Kidney capillary endothelial cell (primary cell): Measurements from ENCODE around the gene WDR45B.
"Not testable (repeated sequence)": the region's sequence is repeated elsewhere in the genome, so short reads cannot be mapped to it uniquely, and the experiment has no call there.

ENCODE experiments used
- DNase-seq: peaks from one replicate; pipeline ENCODE4 v3.0.0-alpha.2; 2018; ENCODE audit warnings: low spot score

Gene WDR45B

DNA sequence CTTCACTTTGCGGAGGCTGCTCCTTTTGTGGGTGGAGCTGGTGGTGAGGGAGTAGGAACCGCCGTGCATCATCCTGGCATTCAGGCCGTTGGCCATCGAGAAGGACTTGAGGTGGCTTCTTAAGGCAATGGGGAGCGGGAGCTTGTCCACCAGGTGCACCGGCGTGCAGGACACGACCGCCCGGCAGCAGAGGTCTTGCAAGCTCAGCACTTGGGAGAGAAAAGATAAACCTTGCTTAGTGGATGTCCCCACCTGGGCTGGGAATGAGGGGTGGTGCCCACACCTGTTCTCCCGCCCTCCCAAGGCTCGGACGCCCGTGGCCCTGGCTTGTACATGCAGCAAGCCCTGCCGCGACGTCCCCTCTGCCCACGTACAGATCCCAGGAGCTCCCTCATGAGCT lies 9.7 kb upstream of the WDR45B start:
- DNase-seq = no peak

DNA sequence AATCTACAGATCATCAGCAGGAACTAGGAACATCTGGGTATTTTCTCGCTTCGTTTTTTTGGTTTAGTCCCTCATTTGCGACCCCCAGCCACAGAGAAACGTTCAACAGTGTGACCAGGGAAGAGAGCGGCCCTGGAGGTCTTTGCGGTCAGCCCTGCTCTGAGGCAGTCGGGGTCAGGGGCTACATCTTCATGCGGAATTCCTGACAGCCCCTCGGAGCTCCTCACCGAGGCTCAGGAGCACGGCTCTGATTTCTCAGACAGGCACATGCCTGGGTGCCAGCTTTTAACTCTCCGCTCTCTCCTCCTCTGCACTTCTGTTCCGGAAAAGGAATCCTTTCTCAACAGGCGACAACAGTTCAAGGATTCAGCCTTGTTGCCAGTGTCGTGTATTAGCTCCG lies 8.0 kb upstream of the WDR45B start:
- DNase-seq = no peak

DNA sequence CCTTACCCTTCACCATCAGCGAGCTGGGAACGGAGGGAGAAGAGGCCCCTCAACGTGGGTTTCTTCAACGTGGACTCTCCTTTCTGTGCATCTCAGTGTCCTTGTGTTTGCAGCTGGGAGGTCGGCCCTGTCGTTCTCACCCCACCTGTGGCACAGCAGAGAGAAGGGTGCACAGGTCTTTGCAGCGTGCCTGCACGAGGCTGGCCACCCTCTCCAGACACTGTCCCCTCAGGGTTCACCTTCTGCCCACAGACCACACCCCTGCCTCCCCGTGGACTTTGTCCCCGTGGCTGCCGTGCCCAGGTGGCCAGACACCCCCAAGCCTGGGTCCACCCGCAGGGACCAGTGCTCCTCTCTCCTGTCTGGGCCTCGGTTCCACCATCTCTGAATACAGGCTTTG lies 7.3 kb upstream of the WDR45B start:
- no peak for DNase-seq

DNA sequence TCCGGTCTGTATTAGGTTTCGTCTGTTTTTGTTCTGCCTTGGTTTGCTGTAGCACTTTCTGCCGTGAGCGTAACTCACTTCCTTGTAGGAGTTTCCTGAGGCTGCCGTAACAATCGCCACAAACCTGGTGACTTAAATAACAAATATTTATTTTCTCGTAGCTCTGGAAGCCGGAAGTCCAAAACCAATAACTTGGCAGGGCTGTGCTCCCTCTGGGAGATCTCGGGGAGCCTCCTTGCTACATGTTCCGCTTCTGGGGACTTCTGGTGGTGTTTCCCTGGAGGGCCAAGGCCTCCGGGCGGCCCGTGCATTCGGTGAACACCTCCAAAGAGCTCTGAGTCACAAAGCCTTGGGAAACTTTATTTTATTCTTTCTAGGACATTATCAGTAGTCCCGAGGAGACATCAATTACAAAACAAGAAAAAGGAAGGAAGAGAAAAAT lies 6.8 kb upstream of the WDR45B start:
- DNase-seq = peak; percentile 42

DNA sequence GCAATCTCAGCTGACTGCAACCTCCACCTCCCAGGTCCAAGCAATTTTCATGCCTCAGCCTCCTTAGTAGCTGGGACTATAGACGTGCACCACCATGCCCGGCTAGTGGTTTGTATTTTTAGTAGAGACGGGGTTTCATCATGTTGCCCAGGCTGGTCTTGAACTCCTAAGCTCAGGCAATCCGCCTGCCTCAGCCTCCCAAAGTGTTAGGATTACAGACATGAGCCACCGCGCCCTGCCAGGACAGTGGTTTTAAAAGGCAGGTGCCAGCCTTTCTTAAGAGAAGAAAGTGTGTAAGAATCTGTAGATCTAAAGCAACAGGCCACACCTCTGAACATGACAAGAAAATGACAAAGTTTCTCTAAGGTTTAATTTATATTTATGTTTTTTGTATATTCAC lies 6.4 kb upstream of the WDR45B start:
- DNase-seq = not testable (repeated sequence)

DNA sequence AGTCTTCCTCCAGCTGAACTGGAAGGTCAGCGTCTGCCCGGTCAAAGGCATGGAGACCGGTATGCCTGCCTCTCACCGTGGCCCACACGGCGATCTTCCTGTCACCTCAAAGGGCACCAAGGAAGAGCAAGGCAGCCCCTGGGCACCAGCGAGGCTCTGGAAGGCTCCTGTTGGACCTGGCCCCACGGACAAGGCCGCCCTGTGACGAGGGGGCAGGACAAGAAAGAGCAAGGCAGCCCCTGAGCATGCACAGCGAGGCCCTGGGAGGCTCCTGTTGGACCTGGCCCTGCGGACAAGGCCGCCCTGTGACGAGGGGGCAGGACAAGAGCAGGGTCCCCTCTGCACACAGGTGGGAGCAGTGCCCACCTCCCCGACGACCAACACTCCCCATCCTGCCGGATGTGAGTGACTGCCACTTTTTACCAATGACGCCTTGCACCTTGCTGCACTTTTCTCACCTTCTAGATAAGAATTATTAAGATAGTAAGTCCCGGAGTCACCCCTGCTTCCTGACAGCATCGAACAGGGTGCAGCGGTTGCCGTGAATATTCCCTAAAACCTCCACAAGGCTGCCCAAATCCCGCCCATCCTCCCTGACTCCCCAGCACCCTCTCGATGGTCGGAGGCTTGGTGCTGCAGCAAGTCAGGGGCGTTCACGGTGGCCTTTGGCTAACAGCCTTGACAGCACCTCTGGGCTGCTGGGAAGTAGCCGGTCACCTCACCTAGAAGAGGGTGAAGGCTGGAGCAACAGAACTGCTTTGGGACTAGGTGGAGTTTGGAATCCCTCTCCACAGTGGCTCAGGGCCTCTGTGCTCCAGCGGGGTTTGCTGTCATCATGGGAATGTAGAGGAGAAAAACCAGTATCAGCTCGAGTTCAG lies 5.6 kb upstream of the WDR45B start:
- no peak for DNase-seq

DNA sequence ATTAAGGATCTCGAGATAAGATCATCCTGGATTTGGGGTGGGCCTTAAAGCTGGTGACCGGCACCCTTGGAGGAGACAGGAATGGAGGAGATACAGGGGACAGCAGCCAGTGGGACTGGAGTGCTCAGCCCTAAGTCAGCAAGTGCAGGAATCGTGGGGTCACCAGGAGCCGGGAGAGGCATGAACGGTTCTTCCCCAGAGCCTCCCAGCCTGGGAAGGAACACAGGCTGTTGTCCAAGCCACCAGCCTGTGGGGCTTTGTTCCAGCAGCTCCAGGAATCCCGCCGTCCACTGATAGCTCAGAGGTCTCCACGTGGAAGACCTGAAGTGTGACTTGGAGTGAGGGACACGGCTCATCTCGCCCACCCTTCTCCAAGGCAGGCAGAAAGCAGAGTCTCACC lies 2.5 kb upstream of the WDR45B start:
- DNase-seq = no peak

DNA sequence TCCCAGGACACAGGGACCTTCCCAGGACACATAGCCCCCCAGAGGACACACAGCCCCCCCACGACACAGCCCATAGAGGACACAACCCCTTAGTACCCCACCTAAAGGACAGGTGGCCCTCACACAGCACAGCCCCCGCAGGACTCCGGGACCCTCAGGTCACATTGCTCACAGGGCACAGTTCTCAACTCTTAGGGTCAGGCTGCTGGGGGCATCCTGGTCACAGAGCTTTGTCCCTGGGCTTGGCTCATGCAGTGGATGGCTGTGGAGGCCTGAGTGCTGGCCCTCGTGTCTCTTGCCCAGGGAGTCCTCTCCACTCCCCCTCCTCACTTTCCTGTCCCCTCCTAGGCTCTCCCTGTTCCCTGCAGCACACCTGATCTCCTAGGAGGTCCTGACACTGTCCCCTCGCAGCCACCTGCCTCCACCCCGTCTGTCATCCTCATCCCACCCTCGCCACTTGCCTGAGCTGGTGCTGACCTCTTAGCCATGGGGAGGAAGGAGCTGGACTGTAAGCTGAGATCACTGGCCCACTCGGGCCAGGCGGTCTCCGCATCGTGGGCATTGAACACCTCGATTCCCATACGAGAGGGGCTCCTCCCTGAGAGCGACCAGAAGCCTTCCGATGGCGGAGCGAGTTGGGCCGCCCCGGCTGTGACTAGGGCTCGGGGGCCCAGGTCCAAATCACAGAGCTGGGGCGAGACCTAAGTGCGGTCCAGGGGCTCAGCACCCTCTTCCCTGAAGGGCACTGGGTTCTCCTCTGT lies 1.4 kb upstream of the WDR45B start:
- DNase-seq = no peak

DNA sequence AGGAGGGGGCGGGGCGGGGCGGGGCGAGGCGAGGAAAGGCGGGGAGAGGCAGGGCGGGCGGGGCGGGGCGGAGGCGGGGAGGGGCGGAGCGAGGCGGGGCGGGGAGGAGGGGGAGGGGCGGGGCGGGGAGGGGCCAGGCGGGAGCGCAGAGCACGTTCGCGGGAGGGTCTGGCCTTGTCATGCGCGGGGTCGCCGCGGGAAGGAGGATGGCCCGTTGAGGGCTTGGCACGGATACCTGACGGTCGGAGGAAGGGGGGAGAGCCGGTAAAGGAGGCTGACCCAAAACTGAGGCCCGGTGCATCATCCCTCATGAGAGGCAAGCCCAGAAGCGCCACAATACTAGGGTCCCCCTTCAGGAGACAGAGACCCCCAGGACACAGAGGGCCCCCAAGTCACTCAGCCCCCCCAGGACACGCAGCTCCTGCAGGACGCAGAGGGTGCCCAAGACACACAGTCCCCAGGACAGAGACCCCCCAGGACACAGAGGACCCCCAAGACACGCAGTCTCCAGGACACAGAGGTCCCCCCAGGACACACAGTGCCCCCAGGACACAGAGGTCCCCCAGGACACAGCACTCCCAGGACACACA lies 593 bp upstream of the WDR45B start:
- peak; percentile 8 for DNase-seq

DNA sequence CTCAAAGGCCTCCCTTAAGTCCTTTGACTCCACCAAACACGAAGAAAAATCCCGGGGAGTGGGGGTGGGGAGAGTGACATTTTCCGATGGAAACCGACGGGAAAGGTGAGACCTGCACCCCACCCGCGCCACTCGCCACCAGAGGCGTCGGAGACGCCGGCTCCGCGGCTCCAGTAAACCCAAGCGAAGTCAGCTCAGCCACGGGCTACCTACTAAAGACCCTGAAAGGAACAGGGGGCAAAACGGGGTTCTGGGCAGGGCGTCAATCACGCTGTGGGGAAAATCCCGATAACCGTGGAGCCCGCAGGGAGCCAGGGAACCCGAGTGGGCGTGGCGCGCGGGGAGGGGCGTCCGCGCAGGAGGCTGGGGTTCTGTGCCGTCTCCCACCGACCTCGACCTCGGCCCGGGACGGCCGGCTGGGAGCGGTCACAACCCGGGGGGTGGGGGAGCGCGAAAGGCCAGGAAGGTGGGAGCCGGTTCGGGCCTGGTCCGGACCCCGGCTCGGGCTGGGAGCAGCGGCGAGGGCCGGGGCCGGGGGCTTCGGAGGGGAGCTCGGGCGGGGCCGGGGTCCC lies 565 bp downstream of the WDR45B start:
- no peak for DNase-seq

DNA sequence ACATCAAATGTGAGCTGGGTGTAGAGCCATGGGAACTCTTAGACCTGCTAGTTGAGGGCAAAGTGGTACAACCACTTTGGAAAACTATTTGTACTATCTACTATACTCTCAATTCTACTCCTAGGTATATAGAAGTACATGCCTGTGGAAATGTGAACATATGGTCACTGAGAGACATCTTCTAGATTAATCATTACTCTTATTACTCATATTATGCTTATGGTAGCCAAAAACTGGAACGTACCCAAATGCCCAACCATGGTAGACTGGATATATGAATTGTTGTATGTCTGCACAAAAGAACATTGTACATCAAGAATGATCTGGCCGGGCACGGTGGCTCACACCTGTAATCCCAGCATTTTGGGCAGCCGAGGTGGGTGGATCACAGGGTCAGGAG lies 2.7 kb downstream of the WDR45B start:
- no peak for DNase-seq

DNA sequence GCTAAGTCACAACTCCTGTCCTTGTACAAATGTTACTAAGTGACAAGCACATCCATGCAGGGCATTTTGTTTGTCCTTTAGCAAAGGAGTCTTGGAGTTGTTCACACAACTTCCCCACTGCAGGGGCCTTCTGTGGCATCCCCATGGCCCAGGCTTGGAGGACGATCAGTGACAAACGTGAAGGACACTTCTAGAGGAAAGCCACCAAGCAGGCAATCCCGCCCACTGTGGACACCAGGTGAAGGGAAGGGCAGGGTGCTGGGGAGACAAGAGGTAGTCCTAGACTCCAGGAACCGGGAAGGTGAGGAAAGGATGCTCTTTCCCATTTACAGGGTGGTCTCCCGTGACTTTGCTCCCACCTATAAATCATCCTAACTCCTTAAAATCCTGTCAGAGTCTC lies 4.1 kb downstream of the WDR45B start:
- no peak for DNase-seq

DNA sequence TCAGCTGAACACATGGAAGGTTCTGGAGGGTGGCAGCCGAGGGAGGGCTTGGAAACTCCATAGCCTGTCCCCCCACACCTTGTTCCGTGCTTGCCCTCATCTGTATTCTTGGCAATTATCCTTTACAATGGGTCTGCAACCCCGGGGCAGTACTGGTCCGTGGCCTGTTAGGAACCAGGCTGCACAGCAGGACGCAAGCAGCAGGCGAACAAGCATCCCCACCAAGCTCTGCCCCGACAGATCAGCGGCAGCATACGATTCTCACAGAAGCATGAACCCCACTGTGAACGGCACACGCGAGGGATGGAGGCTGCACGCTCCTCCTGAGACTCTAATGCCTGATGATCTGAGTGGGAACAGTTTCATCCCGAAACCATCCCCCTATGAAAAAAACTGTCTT lies 6.2 kb downstream of the WDR45B start:
- no peak for DNase-seq

DNA sequence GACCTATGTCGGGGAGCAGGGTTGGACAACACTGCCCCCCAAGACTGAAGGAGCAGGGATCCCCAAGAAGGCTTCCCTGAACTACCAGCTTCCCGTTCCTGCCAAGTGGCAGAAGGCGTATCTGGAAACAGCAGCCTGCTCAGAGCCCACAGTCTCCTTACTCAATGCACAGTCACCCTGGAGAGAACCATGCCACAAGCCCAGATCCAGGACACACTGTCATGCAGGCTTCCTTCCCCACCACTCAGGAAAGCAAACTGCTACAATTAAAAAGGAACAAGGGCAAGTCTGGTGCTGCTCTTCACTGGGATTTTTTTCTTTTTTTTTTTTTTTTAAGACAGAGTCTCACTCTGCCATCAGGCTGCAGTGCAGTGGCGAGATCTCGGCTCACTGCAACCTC lies 8.2 kb downstream of the WDR45B start:
- no peak for DNase-seq

DNA sequence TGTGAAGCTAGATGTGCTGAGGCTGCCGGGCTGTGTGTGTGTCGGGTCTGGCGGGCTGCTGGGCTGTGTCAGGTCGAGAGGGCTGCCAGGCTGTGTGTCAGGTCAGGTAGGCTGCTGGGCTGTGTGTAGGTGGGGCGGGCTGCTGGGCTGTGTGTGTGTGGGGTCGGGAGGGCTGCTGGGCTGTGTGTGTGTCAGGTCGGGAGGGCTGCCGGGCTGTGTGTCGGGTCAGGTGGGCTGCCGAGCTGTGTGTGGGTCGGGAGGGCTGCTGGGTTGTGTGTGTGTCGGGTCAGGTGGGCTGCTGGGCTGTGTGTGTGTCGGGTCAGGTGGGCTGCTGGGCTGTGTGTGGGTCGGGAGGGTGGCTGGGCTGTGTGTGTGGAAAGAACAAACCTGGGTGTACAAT lies 8.6 kb downstream of the WDR45B start:
- no peak for DNase-seq

DNA sequence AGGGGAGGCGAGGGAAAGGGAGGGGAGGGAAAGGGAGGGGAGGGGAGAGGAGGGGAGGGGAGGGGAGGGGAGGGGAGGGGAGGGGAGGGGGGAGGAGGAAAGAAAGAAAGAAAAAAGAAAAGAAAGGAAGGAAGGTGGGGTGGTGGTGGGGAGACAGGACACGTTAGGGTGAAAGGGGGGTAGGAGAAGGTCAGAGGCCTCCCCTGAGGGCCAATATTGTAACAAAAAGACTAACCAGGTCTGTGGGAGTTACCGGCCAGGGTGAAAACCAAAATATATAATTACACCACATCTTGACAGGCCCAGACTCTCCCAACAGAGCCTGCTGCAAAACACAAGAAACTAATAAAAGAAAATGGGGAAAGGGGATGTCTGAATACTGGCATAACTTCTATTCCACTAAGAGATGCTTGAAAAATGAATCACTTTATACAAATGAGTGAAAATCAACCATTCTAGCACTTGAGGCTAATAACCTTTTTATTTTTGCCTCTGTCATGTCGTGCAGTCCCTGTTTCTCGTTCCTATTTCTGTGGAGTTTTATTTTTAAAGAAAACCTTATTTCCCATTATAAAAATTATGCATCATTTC lies 10.0 kb downstream of the WDR45B start:
- DNase-seq = no peak

DNA sequence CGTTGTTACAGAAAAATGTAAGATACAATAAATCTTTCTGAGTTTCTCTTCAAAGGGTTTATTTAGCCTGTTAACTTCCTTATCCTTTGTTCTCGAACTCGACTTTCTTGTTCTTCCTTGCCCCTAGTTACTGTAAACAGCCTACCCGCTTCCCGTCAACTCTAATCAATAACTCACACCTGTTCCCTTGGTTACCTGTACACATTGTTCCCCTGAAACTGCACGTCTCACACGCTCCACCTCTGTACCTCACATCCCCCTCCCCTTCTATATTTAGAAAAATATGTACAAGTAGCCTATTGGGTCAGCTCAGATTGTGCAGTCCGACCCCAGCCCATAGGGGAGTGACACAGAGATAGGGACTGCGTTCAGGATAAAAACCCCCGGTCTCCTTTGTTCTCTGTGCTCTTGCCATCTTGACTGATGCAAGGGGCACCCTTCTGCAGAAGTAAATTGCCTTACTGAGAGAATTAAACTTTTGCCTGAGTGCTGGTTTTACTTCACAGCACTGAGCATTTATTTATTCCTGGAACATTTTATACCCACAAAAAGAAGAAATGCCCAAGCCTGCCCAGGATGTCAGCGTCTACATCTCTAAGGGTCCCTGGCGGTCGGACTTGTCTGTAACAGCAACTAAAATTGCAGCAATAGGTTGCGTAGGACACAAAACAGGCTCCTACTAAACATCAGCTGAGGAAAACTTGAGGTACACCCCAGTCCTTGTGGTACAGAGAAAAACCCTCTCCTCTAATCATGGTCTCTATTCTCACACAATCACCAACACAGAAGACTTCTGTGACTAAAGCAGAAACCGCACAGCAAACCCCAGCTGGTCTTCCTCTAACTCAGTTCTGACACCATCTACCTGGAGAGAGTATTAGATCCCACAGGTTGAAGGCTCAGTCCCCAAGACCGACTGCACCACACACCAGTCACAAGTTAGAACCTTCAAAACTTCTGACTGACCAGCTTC lies 11.3 kb downstream of the WDR45B start:
- DNase-seq = no peak

DNA sequence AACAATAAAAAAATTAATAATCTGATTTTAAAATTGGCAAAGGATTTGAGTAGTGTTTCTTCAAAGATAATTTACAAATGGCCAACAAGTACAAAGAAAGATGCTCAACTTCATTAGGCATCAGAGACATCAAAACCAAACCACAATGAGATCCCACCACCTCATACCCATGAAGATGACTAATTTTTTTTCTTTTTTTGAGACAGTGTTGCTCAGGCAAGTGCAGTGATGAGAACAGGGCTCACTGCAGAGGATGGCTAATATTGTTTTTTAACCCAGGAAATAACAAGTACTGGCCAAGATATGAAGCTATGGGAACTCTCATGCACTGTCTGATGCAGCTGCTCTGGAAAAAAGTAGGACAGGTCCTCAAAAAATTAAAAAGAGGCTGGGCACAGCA lies 14.9 kb downstream of the WDR45B start:
- DNase-seq = no peak

DNA sequence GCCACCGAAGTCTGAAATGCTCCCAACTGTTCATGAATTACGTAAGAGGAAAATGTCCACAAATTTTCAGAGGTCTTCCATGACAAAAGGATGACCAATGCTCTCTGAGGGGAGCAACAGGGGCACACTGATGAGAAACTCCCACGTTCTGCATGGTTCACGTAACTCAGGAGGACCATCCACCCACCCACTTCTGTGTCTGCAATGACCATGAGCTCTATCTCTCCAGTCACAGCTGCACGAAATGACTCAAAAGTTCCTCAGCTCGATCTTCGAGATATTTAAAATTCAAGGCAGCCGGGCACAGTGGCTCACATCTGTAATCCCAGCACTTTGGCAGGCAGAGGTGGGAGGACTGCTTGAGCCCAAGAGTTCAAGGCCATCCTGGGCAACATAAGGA lies 15.8 kb downstream of the WDR45B start:
- DNase-seq = no peak

DNA sequence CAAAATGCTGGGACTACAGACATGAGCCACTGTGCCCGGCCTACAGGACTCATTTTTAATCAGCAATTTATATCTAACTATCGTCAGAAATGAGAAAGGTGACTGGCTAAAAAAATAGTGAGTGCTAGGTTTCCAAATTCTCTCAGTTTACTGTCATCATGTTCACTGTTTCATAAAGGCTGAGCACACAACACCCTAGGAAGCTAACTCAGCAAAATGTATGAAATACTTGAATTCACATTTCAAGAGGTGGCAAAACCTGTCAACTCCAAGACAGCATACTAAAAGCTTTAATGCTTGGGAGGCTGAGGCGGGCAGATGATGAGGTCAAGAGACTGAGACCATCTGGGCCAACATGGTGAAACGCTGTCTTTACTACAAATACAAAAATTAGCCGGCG lies 16.7 kb downstream of the WDR45B start:
- no peak for DNase-seq

DNA sequence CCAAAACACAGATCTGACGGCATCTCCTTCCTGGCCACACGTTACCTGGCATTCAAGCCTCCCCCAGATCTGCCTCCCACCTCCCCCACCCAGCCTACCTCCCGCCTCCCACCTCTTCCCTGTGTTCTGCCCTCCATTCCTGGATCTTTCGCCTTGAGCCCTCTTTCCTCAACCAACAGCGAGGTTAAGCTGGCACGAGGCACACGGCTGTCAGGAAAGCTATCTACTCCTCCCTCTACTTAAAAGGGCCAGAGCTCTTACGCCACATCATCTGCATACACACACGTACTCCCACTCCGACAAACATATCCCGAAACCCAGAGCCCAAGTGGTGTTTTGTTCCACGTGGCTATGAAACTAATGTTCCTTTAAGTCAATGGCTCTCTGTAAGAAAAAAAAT lies 18.0 kb downstream of the WDR45B start:
- no peak for DNase-seq
